Coronary artery (tissue), 2 donors: ENCODE data around the gene URM1.

Experiments used
- DNase-seq: peaks from one replicate; pipeline ENCODE4 v3.0.0-alpha.2; 2017; ENCODE audit warnings: low spot score
- H3K27ac ChIP-seq, 2 donors: fragments of 200-600 bp; sonication (generic); one replicate each; pipeline ENCODE4 v1.5.1; 2016 to 2019
- H3K4me3 ChIP-seq: fragments of 200-600 bp; sonication (generic); 2 replicates; pipeline ENCODE4 v1.5.1; 2016; ENCODE audit warnings: mild to moderate bottlenecking, moderate library complexity
- CTCF ChIP-seq: fragments of 200-600 bp; sonication (generic); IDR thresholded peaks from one replicate; pipeline ENCODE4 v1.5.1; 2019; ENCODE audit warnings: antibody characterized with exemption

The URM1 gene

GRCh38 chr9:128340691-128341434 is 30.3 kb upstream of the URM1 start:
- Histone ChIP-seq H3K4me3 (peak overlapping the region; percentile 96), H3K27ac (peak overlapping the region in 1 of 2 donors; percentile 92)
- DNase-seq = no peak
- TF ChIP-seq CTCF = no peak

GRCh38 chr9:128341435-128341849 is 29.7 kb upstream of the URM1 start:
- Histone ChIP-seq H3K4me3 (peak overlapping the region; percentile 96), H3K27ac (no peak overlapping the region)
- no peak for DNase-seq
- no peak for TF ChIP-seq CTCF

- TF ChIP-seq CTCF = no peak
- Histone ChIP-seq H3K27ac (no peak overlapping the region), H3K4me3 (no peak overlapping the region)
- DNase-seq = no peak
Measured at GRCh38 chr9:128342971-128343680, 28.0 kb upstream of the URM1 start.

GRCh38 chr9:128343855-128344254 is 27.3 kb upstream of the URM1 start:
- no peak overlapping the region for H3K27ac ChIP-seq
- TF ChIP-seq CTCF = no peak
- DNase-seq = no peak
- no peak overlapping the region for H3K4me3 ChIP-seq

- DNase-seq = no peak
- H3K27ac ChIP-seq = no peak overlapping the region
- TF ChIP-seq CTCF = no peak
- H3K4me3 ChIP-seq = no peak overlapping the region
Measured at GRCh38 chr9:128344931-128345605, 26.1 kb upstream of the URM1 start.

- TF ChIP-seq CTCF = no peak
- no peak for DNase-seq
- no peak overlapping the region for H3K4me3 ChIP-seq
- H3K27ac ChIP-seq = no peak overlapping the region
Measured at GRCh38 chr9:128349125-128349524, 22.0 kb upstream of the URM1 start.
